HG02870 (cell line): Measurements from ENCODE around the gene KRTAP5-3.

Experiments used
- ATAC-seq: cut with Tn5 transposase; IDR thresholded peaks from one replicate; pipeline ENCODE4 v1.9.1; 2021; ENCODE audit warnings: mild to moderate bottlenecking, moderate library complexity; ENCODE audit not compliant: unreplicated experiment

KRTAP5-3 gene

GRCh38 chr11:1644601-1645356, 36.5 kb upstream of the KRTAP5-3 start:
- ATAC-seq: no peak

DNA sequence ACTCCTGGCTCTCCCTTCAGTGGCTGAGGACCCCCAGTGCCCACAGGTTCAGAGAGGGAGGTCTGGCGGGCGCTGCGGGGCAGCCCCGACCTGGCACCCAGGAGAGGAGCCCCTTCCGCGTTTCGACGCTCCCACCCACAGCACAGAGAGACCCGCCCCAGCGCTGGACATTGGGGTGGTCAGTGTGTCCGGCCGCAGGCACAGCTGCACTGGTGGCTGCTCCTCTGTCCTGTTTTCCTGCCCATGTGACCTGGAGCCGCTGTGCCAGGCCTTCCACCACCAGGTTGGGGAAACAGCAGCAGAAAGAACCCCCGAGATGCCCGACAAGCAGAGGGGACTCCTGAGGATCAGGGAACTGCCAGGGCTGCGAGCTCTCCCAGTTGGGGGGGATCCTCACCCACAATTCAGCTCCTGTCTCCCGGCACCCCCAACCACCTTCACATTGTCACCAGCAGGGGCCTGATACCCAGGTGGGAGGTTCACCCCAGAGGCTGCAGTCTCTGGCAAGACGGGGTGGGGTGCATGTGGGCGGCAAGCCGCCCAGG, 35.0 kb upstream of the KRTAP5-3 start:
- ATAC-seq: no peak

- no peak for ATAC-seq
Observed at GRCh38 chr11:1642288-1643145, 34.3 kb upstream of the KRTAP5-3 start.

DNA sequence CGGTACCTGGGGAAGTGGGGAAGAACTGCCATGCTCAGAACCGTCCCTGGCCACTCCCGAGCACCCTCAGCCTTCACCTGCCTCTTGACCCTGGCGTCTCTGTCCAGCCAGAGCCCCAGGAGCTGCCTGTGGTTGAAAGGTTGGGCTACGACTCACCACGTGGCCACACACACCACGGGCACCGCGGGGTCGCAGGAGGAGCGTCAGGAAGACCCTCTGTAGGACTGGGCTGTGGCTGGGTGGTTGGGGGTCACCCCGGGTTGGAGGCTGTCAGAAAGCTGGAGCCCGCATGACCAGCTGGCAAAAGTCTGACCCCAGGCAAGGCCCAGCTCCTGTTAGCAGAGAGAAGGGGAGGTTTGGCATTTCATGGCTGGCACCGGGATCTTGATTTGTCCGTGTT, 32.8 kb upstream of the KRTAP5-3 start:
- ATAC-seq: no peak

DNA sequence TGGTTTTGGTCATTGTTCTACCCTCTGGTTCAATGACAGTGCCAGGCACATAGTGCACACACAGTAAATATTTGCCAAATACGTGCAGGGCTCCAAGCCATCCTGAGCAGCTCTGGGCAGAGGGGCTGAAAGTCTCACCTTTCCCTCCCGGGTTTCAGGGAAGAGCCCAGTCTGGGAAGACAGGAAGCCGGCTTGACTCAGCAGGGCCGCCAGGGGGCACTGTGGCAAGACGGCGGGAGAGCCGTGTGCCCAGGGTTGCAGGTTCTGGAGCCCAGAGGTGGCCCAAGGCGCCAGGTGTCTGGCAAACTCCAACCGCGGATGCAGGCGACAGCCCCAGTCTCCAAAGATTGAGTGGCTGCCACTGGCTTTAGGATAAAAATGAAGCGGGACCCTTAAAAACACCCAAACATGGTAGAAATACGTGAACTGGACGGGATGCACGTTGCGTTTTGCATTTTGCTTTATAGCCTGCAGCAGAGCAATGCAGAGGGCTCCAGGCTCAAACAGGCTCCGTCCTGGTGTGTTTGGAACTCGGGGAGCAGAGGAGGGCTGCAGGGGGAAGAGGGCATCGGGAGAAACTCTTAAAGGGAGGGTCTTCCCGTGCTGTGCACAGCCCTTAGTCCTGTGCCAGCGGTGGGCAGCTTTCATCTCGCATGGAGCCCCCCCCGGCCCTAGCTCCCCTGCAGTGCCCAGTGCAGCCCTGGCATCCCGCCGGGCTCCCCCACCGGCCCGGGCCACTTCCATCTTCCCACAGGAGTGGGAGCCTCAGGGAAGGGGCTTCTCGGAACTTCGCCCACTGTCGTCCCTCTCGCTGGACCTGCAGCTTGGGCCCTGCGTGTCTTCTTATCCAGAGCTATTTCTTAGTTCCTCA, 32.0 kb upstream of the KRTAP5-3 start:
- no peak for ATAC-seq

DNA sequence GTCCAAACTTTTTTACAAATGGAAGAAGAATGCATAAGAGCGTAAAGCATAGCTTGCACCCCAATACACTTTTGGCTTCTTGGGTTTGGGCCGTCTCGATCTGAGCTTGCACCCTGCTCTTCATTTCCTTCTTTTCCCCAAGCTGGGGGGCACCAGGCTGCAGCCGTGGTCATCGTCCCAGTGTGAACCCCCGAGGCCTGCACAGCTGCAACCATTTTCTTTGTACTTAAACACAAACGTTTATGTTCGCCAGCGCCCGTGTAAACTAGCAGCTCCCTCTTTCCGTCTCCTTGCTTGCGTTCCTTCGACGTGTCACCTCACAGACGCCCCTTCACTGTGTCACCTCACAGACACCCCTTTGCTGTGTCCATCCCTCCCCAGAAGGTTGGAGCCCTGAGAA, 31.4 kb upstream of the KRTAP5-3 start:
- no peak for ATAC-seq

GRCh38 chr11:1639102-1639620, 30.9 kb upstream of the KRTAP5-3 start:
- no peak for ATAC-seq

DNA sequence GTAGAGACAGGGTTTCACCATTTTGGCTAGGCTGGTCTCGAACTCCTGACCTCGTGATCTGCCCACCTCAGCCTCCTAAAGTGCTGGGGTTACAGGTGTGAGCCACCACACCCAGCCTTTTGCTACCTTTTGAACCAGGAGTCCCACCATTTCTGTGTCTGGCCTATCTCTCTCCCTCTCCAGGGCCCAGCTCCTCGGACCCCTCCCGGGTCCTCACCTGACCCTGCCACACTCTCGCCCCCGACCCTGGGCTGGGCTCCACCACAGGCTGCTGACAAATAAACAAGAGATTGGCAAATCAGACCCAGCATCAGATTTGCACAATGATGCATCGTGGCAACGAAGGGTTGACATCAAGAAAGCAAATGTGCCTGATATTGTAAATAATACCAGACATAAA, 30.1 kb upstream of the KRTAP5-3 start:
- ATAC-seq: no peak

DNA sequence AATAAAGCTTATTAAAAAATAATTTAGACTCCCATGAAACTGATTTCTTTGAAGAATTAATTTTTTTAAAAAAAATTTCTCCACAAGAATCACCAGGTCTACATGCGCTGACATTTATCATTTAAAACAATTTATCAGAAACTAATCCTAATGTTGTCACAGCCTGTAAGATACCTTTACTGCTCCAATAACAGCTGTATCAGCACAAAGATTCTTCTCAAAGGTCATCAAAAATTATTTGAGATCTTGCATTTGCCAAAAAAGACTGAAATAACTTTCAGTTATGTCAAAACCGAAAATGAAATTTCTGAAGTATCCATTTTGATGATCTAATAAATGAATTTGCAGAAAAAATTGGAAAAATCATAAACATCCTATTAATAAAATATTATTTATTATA, 29.4 kb upstream of the KRTAP5-3 start:
- ATAC-seq: no peak

- no peak for ATAC-seq
Observed at GRCh38 chr11:1636291-1636950, 28.2 kb upstream of the KRTAP5-3 start.

DNA sequence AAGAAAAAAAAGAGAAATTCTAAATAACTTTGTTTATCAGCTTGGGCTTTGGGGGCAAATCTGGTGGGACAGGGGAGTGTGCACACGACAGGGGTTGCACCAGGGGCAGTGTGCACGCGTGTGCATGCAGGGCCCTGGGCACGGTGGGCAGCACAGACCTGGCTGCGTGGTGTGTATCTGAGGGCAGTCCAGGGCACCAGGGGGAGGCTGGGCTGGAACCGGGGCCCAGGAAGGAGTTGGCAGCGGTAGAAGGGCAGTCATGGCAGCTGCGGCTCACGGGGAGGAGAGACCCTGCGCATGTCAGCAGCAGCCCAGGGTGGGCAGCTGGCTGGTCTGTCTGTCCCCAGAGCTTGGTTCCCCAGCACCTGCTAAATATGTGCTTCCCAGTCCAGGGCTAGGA, 25.6 kb upstream of the KRTAP5-3 start:
- no peak for ATAC-seq

- no peak for ATAC-seq
Observed at GRCh38 chr11:1632053-1632714, 23.9 kb upstream of the KRTAP5-3 start.

DNA sequence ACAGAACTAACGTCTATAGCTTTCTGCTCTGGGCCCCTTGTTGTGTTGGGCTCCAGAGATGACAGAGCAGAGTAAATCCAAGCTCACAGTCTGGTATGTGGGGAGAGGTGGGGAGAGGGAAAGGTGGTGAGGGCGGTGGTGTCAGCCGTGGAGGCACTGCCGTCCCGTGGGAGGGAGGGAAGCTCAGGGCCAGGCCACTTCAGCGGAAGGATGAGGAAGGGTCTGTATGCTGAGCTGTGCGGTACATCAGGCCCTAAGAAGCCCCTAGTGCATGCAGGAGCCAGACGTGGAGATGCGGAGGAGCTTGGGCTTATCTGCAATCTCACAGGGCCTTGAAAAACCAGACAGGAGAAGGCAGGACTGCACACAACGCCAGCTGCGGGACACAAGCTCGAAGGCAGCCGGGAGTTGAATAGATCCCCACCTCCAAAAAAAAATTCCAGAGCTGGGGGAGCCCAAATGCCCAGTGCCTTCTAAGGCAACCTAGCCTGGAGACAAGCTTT, 22.9 kb upstream of the KRTAP5-3 start:
- ATAC-seq: no peak

DNA sequence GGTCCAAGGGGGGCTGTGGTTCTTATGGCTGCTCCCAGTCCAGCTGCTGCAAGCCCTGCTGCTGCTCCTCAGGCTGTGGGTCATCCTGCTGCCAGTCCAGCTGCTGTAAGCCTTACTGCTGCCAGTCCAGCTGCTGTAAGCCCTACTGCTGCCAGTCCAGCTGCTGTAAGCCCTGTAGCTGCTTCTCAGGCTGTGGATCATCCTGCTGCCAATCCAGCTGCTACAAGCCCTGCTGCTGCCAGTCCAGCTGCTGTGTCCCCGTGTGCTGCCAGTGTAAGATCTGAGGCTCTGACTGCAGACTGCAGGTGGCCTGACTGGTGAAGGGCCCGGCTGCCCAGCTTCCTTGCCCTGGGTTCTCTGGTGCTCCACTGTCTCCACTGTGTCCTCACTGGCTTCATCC, 22.0 kb upstream of the KRTAP5-3 start:
- ATAC-seq: no peak

- no peak for ATAC-seq
Observed at GRCh38 chr11:1629326-1630185, 21.3 kb upstream of the KRTAP5-3 start, which contains the start of gene KRTAP5-5. Gene KRTAP5-5, plus strand, starts transcription at chr11:1629775. Its CDS starts 66 bp downstream, at chr11:1629841.

- no peak for ATAC-seq
Observed at GRCh38 chr11:1628506-1629325, 20.5 kb upstream of the KRTAP5-3 start.

GRCh38 chr11:1625541-1625940, 17.3 kb upstream of the KRTAP5-3 start:
- ATAC-seq: no peak

DNA sequence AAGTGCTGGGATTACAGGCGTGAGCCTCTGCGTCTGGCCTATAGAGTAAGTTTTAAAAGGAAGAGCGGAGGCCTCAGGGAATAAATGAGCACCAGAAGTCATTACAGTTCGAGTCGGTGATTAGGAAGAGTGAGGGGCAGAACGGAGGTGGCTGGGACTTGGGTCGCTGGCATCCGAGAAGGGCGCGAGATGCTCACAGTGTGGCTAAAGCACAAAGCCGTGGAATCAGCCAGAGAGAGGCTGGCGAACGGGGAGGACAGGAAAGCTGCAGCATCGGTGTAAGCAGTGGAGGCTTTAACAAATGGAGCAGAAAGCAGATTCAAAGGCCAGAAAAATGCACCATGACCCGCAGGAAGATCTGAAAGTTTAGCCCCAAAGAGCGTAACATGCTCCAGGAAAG, 16.4 kb upstream of the KRTAP5-3 start:
- no peak for ATAC-seq
